H1 (cell line): ENCODE results near the gene S1PR3. TPM values are rescaled to one million over a fixed set of nuclear protein-coding genes. Genes with fewer than 3 reads are reported as not detected.

ENCODE experiments used
- GTF2F1 ChIP-seq: IDR thresholded peaks from 2 replicates; pipeline ENCODE4 v1.6.1; 2012; ENCODE audit warnings: low read depth, low read length, improper control_type of control experiment, borderline replicate concordance
- SIX5 ChIP-seq: IDR thresholded peaks from 2 replicates; pipeline ENCODE4 v1.6.1; 2011; ENCODE audit warnings: mild to moderate bottlenecking, low read depth, low read length
- SP1 ChIP-seq: IDR thresholded peaks from 2 replicates; pipeline ENCODE4 v1.6.1; 2011; ENCODE audit warnings: low read depth, low read length
- SP4 ChIP-seq: IDR thresholded peaks from 2 replicates; pipeline ENCODE4 v1.6.1; 2012; ENCODE audit warnings: low read length, inconsistent platforms
- TCF12 ChIP-seq: IDR thresholded peaks from 2 replicates; pipeline ENCODE4 v1.6.1; 2011; ENCODE audit warnings: low read depth, mild to moderate bottlenecking, low read length
- polyA plus RNA-seq, 7 experiments: library from polyadenylated mRNA; depleted of rRNA in 3 of 7; stranded (reverse) in 5 of 7; unstranded in 2 of 7; fragments of >200 nt in 5 of 7; fragments of 200-250 nt in 2 of 7; gene quantifications; 1 replicate in 5 of 7; 2 replicates in 1 of 7; 4 replicates in 1 of 7; pipeline versions ENCODE4 v1.2.1 to v1.2.3, GENCODE V29; 2011 to 2013; ENCODE audit warnings: missing spikeins in 2 of 7, mixed read lengths in 2 of 7
- total RNA-seq: library from RNA; stranded (reverse); fragmentation: NEBNext Ultra II Directional; extraction: Animal tissue kit (Norgen Biotek cat#: 25700); gene quantifications from 2 replicates; pipeline ENCODE4 v1.2.1, GENCODE V29; 2021
- TF ChIP-seq, protein P1 (sequence below): IDR thresholded peaks from 2 replicates; pipeline ENCODE4 v1.6.1; 2012; ENCODE audit warnings: inconsistent platforms

S1PR3 gene
- total and polyA plus RNA-seq, 2 of the 8 experiments (the other 6 are each of a cell fraction or from before 2014, with no cell fraction given): 3.7 to 6.4 TPM

DNA sequence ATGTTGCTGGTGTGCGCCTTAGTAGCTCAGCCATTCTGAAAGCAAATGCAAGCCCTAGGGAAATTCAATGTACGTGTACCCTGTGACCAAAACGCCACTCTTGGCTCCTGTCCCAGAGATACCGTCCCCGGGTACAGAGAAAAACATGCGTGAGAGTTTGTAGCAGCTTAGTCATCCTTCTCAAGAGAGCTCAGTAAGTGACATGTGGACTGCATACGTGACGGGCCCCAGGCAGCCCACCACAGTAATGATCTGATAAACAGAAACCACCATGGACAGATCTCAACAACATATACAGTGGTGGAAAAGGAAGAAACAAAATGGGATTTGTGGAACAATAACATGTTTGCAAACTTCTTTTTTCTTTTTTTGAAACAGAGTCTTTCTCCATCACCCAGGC lies 45.1 kb downstream of the S1PR3 start (continued):
- no peak for TF ChIP-seq SP1
- TF ChIP-seq, protein P1, sequence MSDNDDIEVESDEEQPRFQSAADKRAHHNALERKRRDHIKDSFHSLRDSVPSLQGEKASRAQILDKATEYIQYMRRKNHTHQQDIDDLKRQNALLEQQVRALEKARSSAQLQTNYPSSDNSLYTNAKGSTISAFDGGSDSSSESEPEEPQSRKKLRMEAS: no peak
- TF ChIP-seq SP4: no peak
- TF ChIP-seq TCF12: no peak
- no peak for TF ChIP-seq GTF2F1
- no peak for TF ChIP-seq SIX5
